Measurements from ENCODE around the gene TMEM244.
"Not testable (repeated sequence)": the region's sequence is repeated elsewhere in the genome, so short reads cannot be mapped to it uniquely, and the experiment has no call there.

The TMEM244 gene

GRCh38 chr6:129812145-129812777, 48.9 kb downstream of the TMEM244 start:
- no peaks in the 10 kb centered on the region for H3K36me3 ChIP-seq (ENCODE audit: control insufficient read depth, insufficient read depth, low read length, severe bottlenecking)
- no peaks in the 10 kb centered on the region for H3K4me1 ChIP-seq (ENCODE audit: control insufficient read depth, insufficient read depth, low read length)
- no peaks in the 10 kb centered on the region for H3K9me3 ChIP-seq (ENCODE audit: control insufficient read depth, low read length)
- H3K4me3 ChIP-seq (ENCODE audit: low read length) = no peak overlapping the region
- DNase-seq (ENCODE audit: low read depth) = peak; percentile 66
- H3K27me3 ChIP-seq (replicated peaks; ENCODE audit: control insufficient read depth, insufficient read depth, low read length) = no peaks in the 10 kb centered on the region
- no peak overlapping the region for H3K9ac ChIP-seq (ENCODE audit: low read length)

GRCh38 chr6:129807141-129807540, 54.0 kb downstream of the TMEM244 start:
- H3K36me3 ChIP-seq (ENCODE audit: control insufficient read depth, insufficient read depth, low read length, severe bottlenecking); DNase-seq (ENCODE audit: low read depth); H3K4me1 ChIP-seq (ENCODE audit: control insufficient read depth, insufficient read depth, low read length); H3K9me3 ChIP-seq (ENCODE audit: control insufficient read depth, low read length); H3K4me3 ChIP-seq (ENCODE audit: low read length); H3K9ac ChIP-seq (ENCODE audit: low read length); H3K27me3 ChIP-seq (replicated peaks; ENCODE audit: control insufficient read depth, insufficient read depth, low read length): not testable (repeated sequence)

DNA sequence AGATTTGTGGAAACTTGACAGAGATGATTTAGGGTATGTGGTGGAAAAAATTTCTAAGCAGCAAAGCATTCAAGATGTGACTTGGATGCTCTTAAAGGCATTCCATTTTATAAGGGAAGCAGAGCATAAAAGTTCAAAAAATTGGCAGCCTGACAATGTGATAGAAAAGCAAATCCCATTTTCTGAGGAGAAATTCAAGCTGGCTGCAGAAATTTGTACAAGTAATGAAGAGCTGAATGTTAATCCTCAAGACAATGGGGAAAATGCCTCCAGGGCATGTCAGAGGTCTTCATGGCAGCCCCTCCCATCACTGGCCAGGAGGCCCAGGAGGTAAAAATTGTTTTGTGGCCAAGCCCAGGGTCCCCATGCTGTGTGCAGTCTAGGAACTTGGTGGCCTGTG, 58.2 kb downstream of the TMEM244 start:
- not testable (repeated sequence) for H3K9ac ChIP-seq (ENCODE audit: low read length); H3K4me1 ChIP-seq (ENCODE audit: control insufficient read depth, insufficient read depth, low read length); H3K36me3 ChIP-seq (ENCODE audit: control insufficient read depth, insufficient read depth, low read length, severe bottlenecking); H3K27me3 ChIP-seq (replicated peaks; ENCODE audit: control insufficient read depth, insufficient read depth, low read length); H3K9me3 ChIP-seq (ENCODE audit: control insufficient read depth, low read length); DNase-seq (ENCODE audit: low read depth); H3K4me3 ChIP-seq (ENCODE audit: low read length)

DNA sequence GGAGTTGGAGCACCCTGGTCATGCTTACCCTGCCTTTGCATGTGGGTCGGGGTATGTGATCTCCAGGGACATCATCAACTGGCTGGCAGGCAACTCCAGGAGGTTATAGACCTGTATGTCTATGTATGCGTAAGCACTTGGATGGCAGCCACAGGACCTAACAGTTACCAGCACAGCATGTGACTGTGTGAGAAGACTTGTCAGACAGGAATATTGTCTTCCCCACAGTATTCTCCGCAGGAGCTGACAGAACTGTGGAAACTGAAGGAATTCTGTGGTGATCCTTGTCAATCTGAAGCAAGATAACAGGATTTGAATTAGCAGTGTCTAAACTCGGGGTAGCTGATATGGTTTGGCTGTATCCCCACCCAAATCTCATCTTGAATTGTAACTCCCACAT, 59.2 kb downstream of the TMEM244 start:
- Histone ChIP-seq H3K4me3 (ENCODE audit: low read length) (no peak overlapping the region), H3K9me3 (ENCODE audit: control insufficient read depth, low read length) (no peaks in the 10 kb centered on the region), H3K4me1 (ENCODE audit: control insufficient read depth, insufficient read depth, low read length) (no peaks in the 10 kb centered on the region), H3K27me3 (replicated peaks; ENCODE audit: control insufficient read depth, insufficient read depth, low read length) (no peaks in the 10 kb centered on the region), H3K36me3 (ENCODE audit: control insufficient read depth, insufficient read depth, low read length, severe bottlenecking) (no peaks in the 10 kb centered on the region), H3K9ac (ENCODE audit: low read length) (no peak overlapping the region)
- DNase-seq (ENCODE audit: low read depth) = no peak

- no peak for DNase-seq (ENCODE audit: low read depth)
- H3K36me3 ChIP-seq (ENCODE audit: control insufficient read depth, insufficient read depth, low read length, severe bottlenecking) = no peaks in the 10 kb centered on the region
- no peak overlapping the region for H3K9ac ChIP-seq (ENCODE audit: low read length)
- H3K4me3 ChIP-seq (ENCODE audit: low read length) = no peak overlapping the region
- no peaks in the 10 kb centered on the region for H3K27me3 ChIP-seq (replicated peaks; ENCODE audit: control insufficient read depth, insufficient read depth, low read length)
- no peaks in the 10 kb centered on the region for H3K9me3 ChIP-seq (ENCODE audit: control insufficient read depth, low read length)
- H3K4me1 ChIP-seq (ENCODE audit: control insufficient read depth, insufficient read depth, low read length) = no peaks in the 10 kb centered on the region
Measured at GRCh38 chr6:129795261-129795660, 65.9 kb downstream of the TMEM244 start.

- no peak overlapping the region for H3K4me3 ChIP-seq (ENCODE audit: low read length)
- H3K4me1 ChIP-seq (ENCODE audit: control insufficient read depth, insufficient read depth, low read length) = no peaks in the 10 kb centered on the region
- H3K27me3 ChIP-seq (replicated peaks; ENCODE audit: control insufficient read depth, insufficient read depth, low read length) = no peaks in the 10 kb centered on the region
- H3K9me3 ChIP-seq (ENCODE audit: control insufficient read depth, low read length) = no peaks in the 10 kb centered on the region
- DNase-seq (ENCODE audit: low read depth) = no peak
- H3K36me3 ChIP-seq (ENCODE audit: control insufficient read depth, insufficient read depth, low read length, severe bottlenecking) = no peaks in the 10 kb centered on the region
- H3K9ac ChIP-seq (ENCODE audit: low read length) = no peak overlapping the region
Measured at GRCh38 chr6:129793447-129793846, 67.7 kb downstream of the TMEM244 start.

DNA sequence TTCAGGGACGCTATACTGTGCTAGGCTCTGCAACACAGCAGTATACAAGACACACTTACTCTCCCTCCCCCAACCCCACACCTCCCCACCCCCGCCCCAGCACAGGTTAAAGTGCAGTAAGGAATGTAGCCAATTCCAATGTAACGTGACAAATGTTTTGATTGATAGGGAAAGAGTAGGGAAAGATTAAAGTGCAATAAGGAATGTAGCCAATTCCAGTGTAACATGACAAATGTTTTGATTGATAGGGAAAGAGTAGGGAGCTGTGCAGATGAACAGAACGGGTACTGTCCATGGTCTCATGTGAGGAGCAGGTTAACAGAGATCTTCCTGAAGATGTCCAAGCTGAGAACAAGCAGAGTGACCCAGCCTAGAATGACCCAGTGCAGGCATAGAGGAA, 69.1 kb downstream of the TMEM244 start:
- Histone ChIP-seq H3K4me1 (ENCODE audit: control insufficient read depth, insufficient read depth, low read length) (no peaks in the 10 kb centered on the region), H3K4me3 (ENCODE audit: low read length) (no peak overlapping the region), H3K27me3 (replicated peaks; ENCODE audit: control insufficient read depth, insufficient read depth, low read length) (no peaks in the 10 kb centered on the region), H3K9me3 (ENCODE audit: control insufficient read depth, low read length) (no peaks in the 10 kb centered on the region), H3K36me3 (ENCODE audit: control insufficient read depth, insufficient read depth, low read length, severe bottlenecking) (no peaks in the 10 kb centered on the region), H3K9ac (ENCODE audit: low read length) (no peak overlapping the region)
- DNase-seq (ENCODE audit: low read depth) = no peak

- Histone ChIP-seq H3K4me3 (ENCODE audit: low read length) (no peak overlapping the region), H3K4me1 (ENCODE audit: control insufficient read depth, insufficient read depth, low read length) (no peaks in the 10 kb centered on the region), H3K36me3 (ENCODE audit: control insufficient read depth, insufficient read depth, low read length, severe bottlenecking) (no peaks in the 10 kb centered on the region), H3K27me3 (replicated peaks; ENCODE audit: control insufficient read depth, insufficient read depth, low read length) (no peaks in the 10 kb centered on the region), H3K9ac (ENCODE audit: low read length) (no peak overlapping the region), H3K9me3 (ENCODE audit: control insufficient read depth, low read length) (no peaks in the 10 kb centered on the region)
- DNase-seq (ENCODE audit: low read depth) = no peak
Measured at GRCh38 chr6:129790785-129791184, 70.3 kb downstream of the TMEM244 start.

GRCh38 chr6:129789974-129790373, 71.1 kb downstream of the TMEM244 start:
- Histone ChIP-seq H3K9ac (ENCODE audit: low read length) (no peak overlapping the region), H3K4me1 (ENCODE audit: control insufficient read depth, insufficient read depth, low read length) (peaks cover 3% of the 10 kb centered on the region), H3K36me3 (ENCODE audit: control insufficient read depth, insufficient read depth, low read length, severe bottlenecking) (no peaks in the 10 kb centered on the region), H3K27me3 (replicated peaks; ENCODE audit: control insufficient read depth, insufficient read depth, low read length) (no peaks in the 10 kb centered on the region), H3K4me3 (ENCODE audit: low read length) (no peak overlapping the region), H3K9me3 (ENCODE audit: control insufficient read depth, low read length) (no peaks in the 10 kb centered on the region)
- DNase-seq (ENCODE audit: low read depth) = no peak

DNA sequence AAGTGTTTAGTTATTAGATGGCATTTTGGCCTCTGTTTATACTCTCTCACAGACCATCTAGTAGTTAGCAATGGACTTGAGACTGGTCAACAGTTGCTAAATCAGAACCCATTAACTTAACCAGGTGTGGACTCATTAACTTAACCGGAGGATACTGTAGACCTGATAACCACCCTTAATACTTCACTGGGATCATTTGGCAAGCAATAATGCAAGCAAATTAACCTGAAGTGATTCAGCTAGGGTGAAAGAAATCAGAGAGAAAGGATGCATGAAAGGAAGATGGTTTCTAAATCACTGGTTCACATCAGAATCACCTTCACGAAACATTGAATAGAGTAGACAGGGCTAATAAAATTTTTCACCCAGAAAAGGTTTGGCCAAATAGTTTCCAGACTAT, 73.3 kb downstream of the TMEM244 start:
- Histone ChIP-seq H3K27me3 (replicated peaks; ENCODE audit: control insufficient read depth, insufficient read depth, low read length) (no peaks in the 10 kb centered on the region), H3K9ac (ENCODE audit: low read length) (no peak overlapping the region), H3K36me3 (ENCODE audit: control insufficient read depth, insufficient read depth, low read length, severe bottlenecking) (no peaks in the 10 kb centered on the region), H3K4me3 (ENCODE audit: low read length) (no peak overlapping the region), H3K4me1 (ENCODE audit: control insufficient read depth, insufficient read depth, low read length) (peaks cover 3% of the 10 kb centered on the region), H3K9me3 (ENCODE audit: control insufficient read depth, low read length) (no peaks in the 10 kb centered on the region)
- no peak for DNase-seq (ENCODE audit: low read depth)

DNA sequence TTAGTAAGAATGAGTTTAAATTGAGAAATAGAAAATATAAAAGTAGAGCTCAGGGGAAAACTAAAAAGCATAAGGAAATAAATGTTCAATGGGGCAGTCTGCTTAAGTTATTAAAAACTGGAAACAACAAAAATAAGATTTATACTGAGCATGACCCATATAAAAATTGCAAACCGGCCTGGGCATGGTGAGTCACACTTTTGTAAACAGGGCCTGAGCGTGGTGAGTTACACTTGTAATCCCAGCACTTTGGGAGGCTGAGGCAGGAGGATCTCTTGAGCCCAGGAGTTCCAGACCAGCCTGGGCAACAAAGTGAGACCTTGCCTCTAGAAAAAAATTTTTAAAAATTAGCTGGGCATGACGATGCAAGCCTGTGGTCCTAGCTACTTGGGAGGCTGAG, 74.6 kb downstream of the TMEM244 start:
- Histone ChIP-seq H3K9me3 (ENCODE audit: control insufficient read depth, low read length) (no peaks in the 10 kb centered on the region), H3K4me1 (ENCODE audit: control insufficient read depth, insufficient read depth, low read length) (peaks cover 3% of the 10 kb centered on the region), H3K36me3 (ENCODE audit: control insufficient read depth, insufficient read depth, low read length, severe bottlenecking) (no peaks in the 10 kb centered on the region), H3K9ac (ENCODE audit: low read length) (no peak overlapping the region), H3K4me3 (ENCODE audit: low read length) (no peak overlapping the region), H3K27me3 (replicated peaks; ENCODE audit: control insufficient read depth, insufficient read depth, low read length) (no peaks in the 10 kb centered on the region)
- DNase-seq (ENCODE audit: low read depth) = no peak

GRCh38 chr6:129785756-129786135, 75.4 kb downstream of the TMEM244 start:
- Histone ChIP-seq H3K27me3 (replicated peaks; ENCODE audit: control insufficient read depth, insufficient read depth, low read length) (no peaks in the 10 kb centered on the region), H3K4me1 (ENCODE audit: control insufficient read depth, insufficient read depth, low read length) (peaks cover 3% of the 10 kb centered on the region), H3K9ac (ENCODE audit: low read length) (no peak overlapping the region), H3K4me3 (ENCODE audit: low read length) (no peak overlapping the region), H3K36me3 (ENCODE audit: control insufficient read depth, insufficient read depth, low read length, severe bottlenecking) (no peaks in the 10 kb centered on the region), H3K9me3 (ENCODE audit: control insufficient read depth, low read length) (no peaks in the 10 kb centered on the region)
- DNase-seq (ENCODE audit: low read depth) = no peak

Data from adipocyte (in vitro differentiated cells).